Esophagus (tissue), 2 donors: ENCODE results near the gene ZDHHC3. TPM values are rescaled to one million over a fixed set of nuclear protein-coding genes. Genes with fewer than 3 reads are reported as not detected.

Source experiments
- H3K27ac ChIP-seq, 2 donors: one replicate each; pipeline ENCODE4 v1.5.1; 2013; ENCODE audit warnings: low read depth in 2 of 2, mild to moderate bottlenecking in 2 of 2, inconsistent platforms in 1 of 2, low read length in 1 of 2, moderate library complexity in 1 of 2
- H3K27me3 ChIP-seq, 2 donors: one replicate each; pipeline ENCODE4 v1.6.1; 2013; ENCODE audit warnings: low read length in 2 of 2, control low read depth in 1 of 2, mild to moderate bottlenecking in 1 of 2; ENCODE audit not compliant: insufficient read depth in 2 of 2, control insufficient read depth in 1 of 2
- H3K36me3 ChIP-seq, 2 donors: one replicate each; pipeline ENCODE4 v1.6.1; 2013; ENCODE audit warnings: low read length in 1 of 2; ENCODE audit not compliant: control insufficient read depth in 2 of 2, insufficient read depth in 2 of 2
- H3K4me1 ChIP-seq, 2 donors: one replicate each; pipeline ENCODE4 v1.6.1; 2013; ENCODE audit warnings: low read length in 1 of 2; ENCODE audit not compliant: control insufficient read depth in 2 of 2, insufficient read depth in 2 of 2
- H3K4me3 ChIP-seq, 2 donors: one replicate each; pipeline ENCODE4 v1.5.1; 2013; ENCODE audit warnings: low read length in 2 of 2, mild to moderate bottlenecking in 2 of 2, low read depth in 1 of 2, moderate library complexity in 1 of 2
- H3K9me3 ChIP-seq, 2 donors: one replicate each; pipeline ENCODE4 v1.6.1; 2013; ENCODE audit warnings: mild to moderate bottlenecking in 2 of 2, low read depth in 1 of 2, low read length in 1 of 2, moderate library complexity in 1 of 2; ENCODE audit not compliant: control insufficient read depth in 2 of 2, insufficient read depth in 1 of 2
- WGBS, 2 donors: extraction: QIAGEN DNeasy Blood & Tissue Kit; methylation state at CpG; one replicate each; pipeline ENCODE4 v1.1.7; 2013; 5-methylcytosine and 5-hydroxymethylcytosine counted together
- polyA plus RNA-seq, 2 donors: library from polyadenylated mRNA; stranded (reverse); fragments of 200-250 nt; gene quantifications; one replicate each; pipeline ENCODE4 v1.2.3, GENCODE V29; 2013
- donor health status: healthy with polysubstance abuse.
- donor health status: Bipolar disorder and iron deficiency.

Gene ZDHHC3
- polyA plus RNA-seq, 2 donors: 26.0 to 50.1 TPM

DNA sequence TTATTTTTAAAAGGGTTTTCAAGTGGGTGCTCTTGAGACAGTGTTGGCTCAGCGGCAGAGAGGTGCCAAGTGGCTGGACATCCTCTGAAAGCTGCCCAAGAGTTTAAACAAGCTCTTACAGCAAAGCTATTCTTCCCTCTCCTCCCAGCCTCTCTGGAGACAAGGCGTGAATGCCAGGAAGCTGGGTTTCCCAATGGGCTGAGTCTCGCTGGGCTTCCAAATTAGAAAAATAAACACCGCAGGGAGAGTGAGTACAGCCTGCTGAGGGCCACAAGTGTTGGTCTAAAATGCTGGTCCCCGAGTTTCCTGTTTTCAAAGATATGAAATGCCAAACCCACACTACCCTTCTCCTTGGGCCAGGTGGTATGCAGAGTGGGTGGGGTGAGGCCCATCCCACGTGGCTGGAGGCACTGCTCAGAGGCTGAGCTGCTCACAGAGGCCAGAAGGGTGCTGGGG is 36.4 kb downstream of the ZDHHC3 start:
- 72 to 75% methylated on average over 6 of the region's 6 CpGs for WGBS, 2 donors
- peaks cover 16 to 28% of the 10 kb centered on the region in 2 donors for H3K36me3 ChIP-seq
- no peak overlapping the region for H3K4me3 ChIP-seq
- H3K4me1 ChIP-seq: peaks cover 0 to 5% of the 10 kb centered on the region in 2 donors
- H3K9me3 ChIP-seq: no peaks in the 10 kb centered on the region
- H3K27ac ChIP-seq: no peak overlapping the region
- no peaks in the 10 kb centered on the region for H3K27me3 ChIP-seq

DNA sequence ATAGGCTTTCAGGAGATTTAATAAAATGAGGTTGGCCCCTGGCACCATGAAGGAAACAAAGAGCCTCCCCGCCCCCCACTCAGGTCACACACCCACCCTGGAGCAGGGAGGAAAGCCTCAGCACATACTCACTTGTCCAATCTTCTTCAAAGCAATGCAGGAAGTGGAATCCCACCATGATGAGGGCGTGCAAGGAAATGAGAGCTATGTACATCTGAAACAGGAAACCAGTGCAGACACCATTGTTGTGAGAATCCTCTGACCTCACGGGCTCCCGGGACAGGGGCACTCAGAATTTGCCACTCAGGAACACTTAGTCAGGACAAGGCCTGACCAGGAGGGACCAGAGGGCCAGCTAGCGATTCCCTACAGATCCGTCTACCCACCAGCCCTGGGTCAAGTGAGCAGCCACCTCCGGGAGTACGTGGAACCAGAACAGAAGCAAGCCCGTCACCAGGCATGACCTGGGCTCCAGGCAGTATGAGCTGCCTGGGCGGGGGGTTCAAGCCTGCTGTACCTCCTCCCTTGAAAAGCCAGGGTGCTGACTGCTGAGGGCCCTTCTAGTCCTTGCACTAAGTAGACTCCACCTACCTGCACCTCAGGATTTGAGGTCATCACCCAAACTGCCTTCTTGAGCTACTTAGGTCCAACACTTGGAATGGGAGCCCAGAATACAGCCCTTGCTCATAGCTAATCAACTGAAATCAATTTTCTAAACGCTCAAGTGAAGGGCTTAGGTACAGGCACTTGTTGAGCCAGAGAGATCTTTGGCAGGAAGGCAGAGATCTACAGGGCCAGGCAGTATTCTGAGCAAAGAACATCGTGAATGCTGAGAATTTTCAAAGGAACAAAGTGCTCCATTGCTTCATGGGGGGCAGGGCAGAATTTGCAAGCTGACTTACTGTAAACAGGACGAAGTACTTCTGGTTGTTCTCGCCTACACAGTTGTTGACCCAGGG is 42.7 kb downstream of the ZDHHC3 start:
- H3K4me3 ChIP-seq: no peak overlapping the region
- WGBS, 2 donors: 91 to 92% methylated on average over 14 of the region's 14 CpGs
- no peaks in the 10 kb centered on the region for H3K27me3 ChIP-seq
- peaks cover 0 to 2% of the 10 kb centered on the region in 2 donors for H3K4me1 ChIP-seq
- no peak overlapping the region for H3K27ac ChIP-seq
- no peaks in the 10 kb centered on the region for H3K9me3 ChIP-seq
- H3K36me3 ChIP-seq: peaks cover 0 to 50% of the 10 kb centered on the region in 2 donors

DNA sequence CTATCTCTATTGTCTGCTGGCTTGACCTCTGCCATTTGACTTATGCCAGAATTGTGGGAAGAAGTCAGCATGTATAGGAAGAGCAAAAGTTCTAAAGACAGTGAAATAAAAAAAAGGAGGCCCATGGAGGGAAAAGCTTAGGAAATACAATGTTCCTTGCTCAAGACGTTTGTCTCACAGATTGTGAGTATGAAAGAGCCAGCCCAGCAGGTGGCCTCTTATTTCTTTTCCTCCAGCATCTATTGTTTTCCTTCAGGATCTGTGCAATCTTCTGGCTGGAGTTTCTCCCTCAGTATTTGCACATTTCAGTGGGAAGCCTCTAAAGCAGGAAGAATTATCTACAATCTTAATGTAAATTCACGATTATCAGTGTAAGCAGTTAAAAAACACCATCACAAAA is 43.7 kb downstream of the ZDHHC3 start:
- Histone ChIP-seq H3K27ac (no peak overlapping the region), H3K27me3 (no peaks in the 10 kb centered on the region), H3K4me3 (no peak overlapping the region), H3K4me1 (peaks cover 0 to 2% of the 10 kb centered on the region in 2 donors), H3K9me3 (no peaks in the 10 kb centered on the region), H3K36me3 (peaks cover 0 to 52% of the 10 kb centered on the region in 2 donors)
- 59 to 61% methylated on average over 2 of the region's 2 CpGs for WGBS, 2 donors

DNA sequence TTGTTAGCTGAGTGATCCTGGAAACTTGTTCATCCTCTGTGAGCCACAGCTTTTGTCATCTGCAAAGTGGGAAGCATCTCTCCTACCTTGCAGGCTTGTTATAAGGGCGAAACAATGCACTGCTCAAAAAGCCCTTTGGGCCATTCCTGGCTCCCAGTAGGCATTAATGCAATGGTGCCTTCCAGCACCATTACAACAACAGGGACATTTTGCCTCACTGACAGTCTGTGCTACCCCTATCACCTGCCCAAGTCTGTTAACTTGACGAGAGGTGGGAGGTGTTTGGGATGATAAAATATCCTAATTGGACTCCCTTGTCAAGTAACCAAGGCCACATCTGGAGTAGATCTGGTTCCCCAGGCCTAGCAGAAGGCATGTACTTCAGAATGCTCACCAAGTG is 44.2 kb downstream of the ZDHHC3 start:
- 94 to 96% methylated on average over 2 of the region's 2 CpGs for WGBS, 2 donors
- peaks cover 0 to 52% of the 10 kb centered on the region in 2 donors for H3K36me3 ChIP-seq

DNA sequence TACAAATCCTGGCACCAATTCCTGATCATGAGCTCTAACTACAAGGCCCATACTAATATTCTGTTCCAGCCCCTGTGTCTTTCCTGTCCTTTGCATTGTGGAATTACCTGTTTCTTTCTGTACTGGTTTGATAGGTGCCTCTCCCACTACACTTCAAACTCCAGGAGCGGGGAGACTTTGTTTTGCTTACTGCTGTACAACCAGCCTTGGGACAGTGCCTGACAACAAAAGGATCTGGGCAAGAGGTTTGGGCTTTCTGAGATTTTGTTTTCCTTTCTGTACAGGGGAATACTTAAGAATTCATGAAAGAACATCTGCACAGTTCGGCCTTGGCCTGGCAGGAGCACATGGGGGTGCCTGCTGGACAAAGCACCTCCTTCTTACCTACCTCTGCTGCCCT is 45.1 kb downstream of the ZDHHC3 start:
- peaks cover 4 to 58% of the 10 kb centered on the region in 2 donors for H3K36me3 ChIP-seq
- H3K27ac ChIP-seq: no peak overlapping the region
- no peaks in the 10 kb centered on the region for H3K27me3 ChIP-seq
- 95 to 96% methylated on average over 2 of the region's 2 CpGs for WGBS, 2 donors
- no peak overlapping the region for H3K4me3 ChIP-seq
- no peaks in the 10 kb centered on the region for H3K9me3 ChIP-seq
- H3K4me1 ChIP-seq: peaks cover 0 to 2% of the 10 kb centered on the region in 2 donors

More for the DNA sequence above, 44.2 kb downstream of the ZDHHC3 start:
- H3K27me3 ChIP-seq: no peaks in the 10 kb centered on the region
- H3K4me3 ChIP-seq: no peak overlapping the region
- no peaks in the 10 kb centered on the region for H3K9me3 ChIP-seq
- no peak overlapping the region for H3K27ac ChIP-seq
- H3K4me1 ChIP-seq: peaks cover 0 to 2% of the 10 kb centered on the region in 2 donors

DNA sequence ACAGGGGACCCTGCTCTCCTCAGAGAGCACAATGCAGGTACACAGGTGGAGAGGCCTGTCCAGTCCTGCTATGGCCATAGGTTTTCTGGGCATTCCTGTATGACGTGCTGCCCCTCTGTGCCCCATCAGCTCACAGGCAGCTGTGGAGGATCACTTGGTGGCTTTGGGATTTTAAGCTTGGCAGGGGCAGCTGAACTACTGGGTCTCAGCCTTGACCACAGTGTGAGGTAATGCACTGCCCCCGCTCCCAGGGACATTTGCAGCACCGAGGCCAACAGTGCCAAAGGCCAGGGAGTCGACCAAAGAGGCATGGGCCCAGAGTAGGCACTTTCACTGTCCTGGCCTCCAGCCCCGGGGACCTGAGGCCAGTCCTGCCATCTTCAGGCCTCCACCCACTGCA is 46.2 kb downstream of the ZDHHC3 start:
- Histone ChIP-seq H3K27me3 (no peaks in the 10 kb centered on the region), H3K4me1 (peaks cover 0 to 2% of the 10 kb centered on the region in 2 donors), H3K9me3 (no peaks in the 10 kb centered on the region), H3K4me3 (no peak overlapping the region), H3K36me3 (peaks cover 4 to 58% of the 10 kb centered on the region in 2 donors), H3K27ac (no peak overlapping the region)
- WGBS, 2 donors: 91 to 92% methylated on average over 5 of the region's 5 CpGs

DNA sequence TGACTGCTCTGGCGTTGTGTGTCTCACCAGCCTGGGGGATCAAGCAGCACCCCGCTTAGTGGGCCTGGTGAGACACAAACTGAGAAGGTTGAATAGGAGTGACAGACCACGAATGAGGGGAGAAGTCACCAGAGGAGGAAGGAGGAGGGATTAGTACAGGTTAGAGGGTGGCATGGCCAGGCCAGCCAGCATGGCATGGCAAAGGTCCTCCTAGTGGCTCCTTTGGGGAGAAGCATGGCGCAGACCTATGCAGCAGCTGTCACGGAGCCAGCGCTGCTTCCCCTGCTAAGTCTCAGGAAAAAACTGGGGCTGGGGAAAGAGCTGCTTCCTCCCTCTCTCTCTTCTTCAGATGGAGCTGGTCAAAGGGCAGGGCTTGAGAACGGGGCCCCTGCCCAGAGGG is 48.6 kb downstream of the ZDHHC3 start:
- Histone ChIP-seq H3K27ac (no peak overlapping the region), H3K27me3 (no peaks in the 10 kb centered on the region), H3K9me3 (no peaks in the 10 kb centered on the region), H3K4me3 (no peak overlapping the region), H3K36me3 (peaks cover 4 to 47% of the 10 kb centered on the region in 2 donors), H3K4me1 (peaks cover 0 to 2% of the 10 kb centered on the region in 2 donors)
- 95 to 99% methylated on average over 7 of the region's 7 CpGs for WGBS, 2 donors

DNA sequence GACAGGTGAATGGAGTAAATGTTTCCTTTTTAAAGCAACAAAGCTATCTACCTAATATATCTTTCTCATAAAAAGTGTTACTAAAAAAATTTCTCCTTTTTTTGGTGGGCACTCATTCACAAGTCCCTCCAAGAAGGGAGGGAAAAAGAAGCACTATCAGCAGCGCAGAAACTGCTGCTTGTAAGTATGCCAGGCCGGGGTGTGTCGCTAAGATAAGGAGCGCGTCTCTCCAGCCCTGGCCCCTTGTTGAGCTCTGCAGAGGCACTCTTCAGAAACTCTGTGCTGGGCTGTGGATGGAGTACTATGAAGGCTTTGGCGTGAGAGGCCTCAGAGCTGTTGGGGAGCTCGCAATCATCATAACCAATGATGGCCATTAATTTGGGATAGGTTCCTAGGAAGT is 49.1 kb downstream of the ZDHHC3 start:
- H3K9me3 ChIP-seq: no peaks in the 10 kb centered on the region
- H3K4me1 ChIP-seq: peaks cover 0 to 2% of the 10 kb centered on the region in 2 donors
- H3K27me3 ChIP-seq: no peaks in the 10 kb centered on the region
- peaks cover 4 to 48% of the 10 kb centered on the region in 2 donors for H3K36me3 ChIP-seq
- 93 to 95% methylated on average over 7 of the region's 7 CpGs for WGBS, 2 donors
- H3K27ac ChIP-seq: no peak overlapping the region
- no peak overlapping the region for H3K4me3 ChIP-seq

DNA sequence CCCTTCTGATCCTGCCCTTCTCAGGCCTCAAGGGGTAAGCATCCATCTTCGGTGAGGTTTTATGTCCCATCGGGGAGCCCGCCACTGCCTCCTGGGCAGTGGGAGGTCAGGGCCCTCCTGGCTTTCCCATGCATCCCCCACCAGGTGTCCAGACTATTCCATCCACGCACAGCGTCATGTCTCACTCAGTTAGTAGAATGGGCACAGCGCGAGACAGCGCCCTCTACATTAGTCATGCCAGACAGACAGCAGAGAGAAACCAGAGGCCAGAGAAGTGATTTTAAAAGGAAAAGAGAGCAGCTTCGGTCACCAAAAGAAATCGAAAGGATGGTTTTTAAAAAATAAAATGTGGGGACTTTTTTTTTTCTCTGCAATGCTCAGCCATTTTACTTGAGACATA is 49.8 kb downstream of the ZDHHC3 start:
- WGBS, 2 donors: 91 to 93% methylated on average over 10 of the region's 10 CpGs
- H3K27ac ChIP-seq: no peak overlapping the region
- no peaks in the 10 kb centered on the region for H3K9me3 ChIP-seq
- H3K4me3 ChIP-seq: no peak overlapping the region
- no peaks in the 10 kb centered on the region for H3K27me3 ChIP-seq
- H3K36me3 ChIP-seq: peaks cover 4 to 44% of the 10 kb centered on the region in 2 donors
- peaks cover 0 to 1% of the 10 kb centered on the region in 2 donors for H3K4me1 ChIP-seq
